GM12878 (cell line): ENCODE results near the gene KCNJ13. TPM values are rescaled to one million over a fixed set of nuclear protein-coding genes. Genes with fewer than 3 reads are reported as not detected.
"Not testable (repeated sequence)": the region's sequence is repeated elsewhere in the genome, so short reads cannot be mapped to it uniquely, and the experiment has no call there.

Experiments
- ATAC-seq: fragments of 200-7000 bp; cut with Tn5 transposase; 3 replicates; pipeline ENCODE4 v1.9.1; 2020; ENCODE audit warnings: mild to moderate bottlenecking, moderate library complexity
- BruUV-seq: library from RNA; stranded (reverse); fragments of 400-500 nt; replicated peaks from 2 replicates; lab custom pipeline; 2021; lab: Mats Ljungman, UMichigan
- CTCF ChIA-PET: fragments of 300-600 bp; sonication (Branson Sonifier 250); formaldehyde crosslinking; extraction: SDS; loops from one replicate; lab custom pipeline; 2021; ENCODE audit warnings: inconsistent platforms; lab: Yijun Ruan, JAX
- POLR2A ChIA-PET: fragments of 350-600 bp; formaldehyde crosslinking; extraction: SDS; loops from one replicate; lab custom pipeline; 2021; ENCODE audit warnings: inconsistent platforms; lab: Charles Lee
- RAD21 ChIA-PET: fragments of 300-600 bp; sonication (Branson Sonifier 250); formaldehyde crosslinking; loops from one replicate; lab custom pipeline; 2023; ENCODE audit warnings: antibody characterized with exemption; ENCODE audit not compliant: unreplicated experiment; lab: Charles Lee
- SMC1A ChIA-PET: fragments of 300-600 bp; sonication (Branson Sonifier 250); formaldehyde crosslinking; loops from one replicate; lab custom pipeline; 2023; ENCODE audit not compliant: unreplicated experiment, uncharacterized antibody; lab: Charles Lee
- DNase-seq: peaks from one replicate; pipeline ENCODE4 v3.0.0-alpha.2; 2011; ENCODE audit warnings: low read depth, low spot score
- FAIRE-seq: peaks from 3 replicates; lab custom pipeline; 2011; peaks lifted over from hg19 to GRCh38; lab: Jason Lieb, UNC
- H2AFZ ChIP-seq: 2 replicates; pipeline ENCODE4 v1.6.0; 2011; ENCODE audit warnings: low read depth, low read length, control low read depth; ENCODE audit not compliant: control insufficient read depth
- H3K27ac ChIP-seq: 2 replicates; pipeline ENCODE4 v1.5.1; 2011; ENCODE audit warnings: control low read depth; ENCODE audit not compliant: control insufficient read depth, insufficient read depth
- H3K27me3 ChIP-seq, 2 experiments: replicated peaks in 1 of 2; 2 replicates each; pipeline versions ENCODE4 v1.6.0 to v1.6.1; 2011; ENCODE audit warnings: low read length in 1 of 2; ENCODE audit not compliant: control insufficient read depth in 2 of 2, insufficient read depth in 2 of 2
- H3K36me3 ChIP-seq, 2 experiments: 2 replicates each; pipeline ENCODE4 v1.5.1; 2011; ENCODE audit warnings: low read length in 1 of 2; ENCODE audit not compliant: control insufficient read depth in 2 of 2, insufficient read depth in 2 of 2
- H3K4me1 ChIP-seq: 2 replicates; pipeline ENCODE4 v1.6.1; 2011; ENCODE audit warnings: mild to moderate bottlenecking, low read length, moderate library complexity, mixed read lengths; ENCODE audit not compliant: control insufficient read depth, insufficient read depth
- H3K4me2 ChIP-seq: 2 replicates; pipeline ENCODE4 v1.6.0; 2011; ENCODE audit warnings: control low read depth; ENCODE audit not compliant: control insufficient read depth, insufficient read depth
- H3K4me3 ChIP-seq: fragments of 200-600 bp; sonication (generic); 2 replicates; pipeline ENCODE4 v1.5.1; 2016
- H3K79me2 ChIP-seq: 2 replicates; pipeline ENCODE4 v1.6.0; 2011; ENCODE audit warnings: low read length; ENCODE audit not compliant: control insufficient read depth, insufficient read depth
- H3K9ac ChIP-seq: 2 replicates; pipeline ENCODE4 v1.8.0; 2011; ENCODE audit warnings: low read length, control low read depth, mixed read lengths; ENCODE audit not compliant: control insufficient read depth, insufficient read depth
- H3K9me3 ChIP-seq: replicated peaks from 3 replicates; pipeline ENCODE4 v1.5.1; 2011; ENCODE audit warnings: mild to moderate bottlenecking, low read length; ENCODE audit not compliant: control insufficient read depth, insufficient read depth
- H4K20me1 ChIP-seq: 2 replicates; pipeline ENCODE4 v1.6.0; 2011; ENCODE audit not compliant: control insufficient read depth, insufficient read depth
- ASH2L ChIP-seq: fragments of 300-600, 200-600 bp; sonication (generic); IDR thresholded peaks from 2 replicates; pipeline ENCODE4 v1.6.1; 2017; ENCODE audit warnings: low read depth, mild to moderate bottlenecking, borderline replicate concordance
- BACH1 ChIP-seq: fragments of 450-650 bp; IDR thresholded peaks from 2 replicates; pipeline ENCODE4 v1.6.1; 2017; ENCODE audit warnings: mild to moderate bottlenecking, borderline replicate concordance
- BCL11A ChIP-seq: IDR thresholded peaks from 2 replicates; pipeline ENCODE4 v1.6.1; 2011; ENCODE audit warnings: low read depth, low read length
- CBFB ChIP-seq: IDR thresholded peaks from 2 replicates; pipeline ENCODE4 v1.6.1; 2016; ENCODE audit warnings: antibody characterized with exemption, low read depth
- HDAC2 ChIP-seq: fragments of 200-600 bp; sonication (generic); IDR thresholded peaks from 2 replicates; pipeline ENCODE4 v1.6.1; 2017
- POU2F2 ChIP-seq: IDR thresholded peaks from 3 replicates; pipeline ENCODE4 v1.6.1; 2011; ENCODE audit warnings: low read depth, mild to moderate bottlenecking, low read length, borderline replicate concordance
- RB1 ChIP-seq: fragments of 450-650 bp; formaldehyde crosslinking; IDR thresholded peaks from 2 replicates; pipeline ENCODE4 v1.6.1; 2017; ENCODE audit warnings: mild to moderate bottlenecking, borderline replicate concordance
- SREBF1 ChIP-seq: IDR thresholded peaks from 2 replicates; pipeline ENCODE4 v1.6.1; 2012; ENCODE audit warnings: mild to moderate bottlenecking, low read length
- SREBF2 ChIP-seq: IDR thresholded peaks from 2 replicates; pipeline ENCODE4 v1.6.1; 2012; ENCODE audit warnings: mild to moderate bottlenecking, low read length
- TCF12 ChIP-seq: IDR thresholded peaks from 2 replicates; pipeline ENCODE4 v1.6.1; 2011; ENCODE audit warnings: low read depth, mild to moderate bottlenecking, low read length
- ZNF274 ChIP-seq: IDR thresholded peaks from one replicate; pipeline ENCODE4 v1.8.0; 2011; ENCODE audit not compliant: insufficient read length, insufficient read depth
- WGBS: methylation state at CpG from one replicate; pipeline ENCODE4 v1.1.6; 2016; ENCODE audit warnings: low lambda C conversion rate; ENCODE audit not compliant: insufficient replicate concordance, insufficient coverage; ENCODE audit errors: missing lambda C conversion rate; 5-methylcytosine and 5-hydroxymethylcytosine counted together
- in situ Hi-C: fragments of 300-500 bp; cut with MboI; formaldehyde crosslinking; loops from 9 replicates; pipeline ENCODE4 v1.14.3; 2018; ENCODE audit warnings: mixed read lengths
- intact Hi-C: fragments of 100-400 bp; cut with micrococcal nuclease; formaldehyde crosslinking; loops from one replicate; pipeline ENCODE4 v1.14.2; 2022; ENCODE audit not compliant: unreplicated experiment
- polyA plus RNA-seq, 11 experiments: library from polyadenylated mRNA; depleted of rRNA in 4 of 11; unstranded in 6 of 11; stranded (reverse) in 5 of 11; fragments of >200 nt; fragmentation: Nextera tagmentation in 4 of 11; fragmentation: Illumina TruSeq in 1 of 11; extraction: Ambion mirVana in 4 of 11; extraction: Trizol in 1 of 11; gene quantifications; 1 replicate in 1 of 11; 2 replicates in 10 of 11; pipeline versions ENCODE4 v1.2.1 to v1.2.3, GENCODE V29; 2011 to 2016; ENCODE audit warnings: inconsistent platforms in 2 of 11, missing spikeins in 2 of 11, low read depth in 1 of 11
- small RNA-seq: library from RNA; depleted of rRNA; stranded (forward); fragments of <200 nt; gene quantifications from one replicate; pipeline ENCODE3, GENCODE V24; 2014
- total RNA-seq, 4 experiments: library from RNA; depleted of rRNA in 3 of 4; stranded (reverse); fragments of >200 nt in 3 of 4; fragmentation: Illumina TruSeq in 1 of 4; extraction: Trizol in 1 of 4; gene quantifications; 2 replicates each; pipeline versions ENCODE4 v1.2.1 to v1.2.3, GENCODE V29; 2013 to 2021

Gene KCNJ13
- total and polyA plus RNA-seq, 10 of the 15 experiments (the other 5 are each of a cell fraction or from before 2014, with no cell fraction given), result 0.24 to 0.68 (median 0.29) TPM; not detected in 7

GRCh38 chr2:232721261-232721660 is 55.1 kb downstream of the KCNJ13 start:
- Histone ChIP-seq H3K4me2 (no peak overlapping the region), H2AFZ (no peak overlapping the region), H3K27ac (no peak overlapping the region), H3K4me3 (no peak overlapping the region), H4K20me1 (no peaks in the 10 kb centered on the region), H3K79me2 (peaks cover 25% of the 10 kb centered on the region), H3K27me3 (no peaks in the 10 kb centered on the region), H3K9me3 (peaks cover 3% of the 10 kb centered on the region; the same call in 2 of the 3 replicates), H3K36me3 (peaks cover 4 to 20% of the 10 kb centered on the region in 2 experiments), H3K9ac (no peak overlapping the region), H3K4me1 (no peaks in the 10 kb centered on the region; the same call in 1 of the 2 replicates)
- TF ChIP-seq ASH2L (no peak), POU2F2 (no peak), RB1 (no peak), TCF12 (no peak), CBFB (no peak), ZNF274 (no peak), SREBF2 (no peak), SREBF1 (no peak), BACH1 (no peak), BCL11A (no peak), HDAC2 (no peak)
- FAIRE-seq (no peak), DNase-seq (no peak), ATAC-seq (no peak)
- intact Hi-C loops (no loop called here), in situ Hi-C loops (no loop called here)
- 79% methylated on average over 2 of the region's 2 CpGs for WGBS
- ChIA-PET RAD21 (no interaction called here), SMC1A (no interaction called here), CTCF (no interaction called here), POLR2A (no interaction called here)
- no TSS peak for BruUV-seq

- in situ Hi-C loops, H3K4me2 ChIP-seq, H4K20me1 ChIP-seq, RAD21 ChIA-PET, H3K27ac ChIP-seq, H3K9ac ChIP-seq, DNase-seq, intact Hi-C loops, ATAC-seq, H3K4me3 ChIP-seq, H3K4me1 ChIP-seq, FAIRE-seq, H2AFZ ChIP-seq, H3K9me3 ChIP-seq, BruUV-seq, H3K27me3 ChIP-seq: not testable (repeated sequence)
- ChIA-PET POLR2A (interaction anchor here (0.7 kb wide), 1 partner anchor 989 kb away, joined by 3 read pairs; no protein-coding TSS in a partner anchor), SMC1A (interaction anchor here (1.1 kb wide), 1 partner anchor 20 kb away, joined by 5 read pairs; no protein-coding TSS in a partner anchor), CTCF (interaction anchor here (1.0 kb wide), 1 partner anchor 22 kb away, joined by 3 read pairs; no protein-coding TSS in a partner anchor)
- peaks cover 4 to 13% of the 10 kb centered on the region in 2 experiments for H3K36me3 ChIP-seq
- peaks cover 28% of the 10 kb centered on the region for H3K79me2 ChIP-seq
These were observed 56.3 kb downstream of the KCNJ13 start for GRCh38 chr2:232720056-232720455.

Small RNA genes within 50 kb of the gene (small RNA-seq; reads per million reads assigned to genes)
- not detected for gene RNU6-107P

Other genes with a start within 250 kb of the KCNJ13 start
- 0.05 TPM in 1 of 2 replicates, not detected in the other for gene CHRNG, start 236.9 kb downstream of the KCNJ13 start, total RNA-seq (2014; rRNA removed)
- not detected in 2 replicates for gene CHRNG, start 236.9 kb downstream of the KCNJ13 start, total RNA-seq (2014; rRNA removed; fragmentation: Illumina TruSeq; extraction: Trizol)
- not detected in 2 replicates for gene CHRNG, start 236.9 kb downstream of the KCNJ13 start, total RNA-seq (2021)
- not detected in 2 replicates for gene CHRNG, start 236.9 kb downstream of the KCNJ13 start, polyA plus RNA-seq (2011; rRNA removed)
- gene CHRNG, start 236.9 kb downstream of the KCNJ13 start, polyA plus RNA-seq (2014; fragmentation: Illumina TruSeq; extraction: Trizol), result not detected in 2 replicates
- not detected for gene CHRNG, start 236.9 kb downstream of the KCNJ13 start, polyA plus RNA-seq (2014; fragmentation: Nextera tagmentation; extraction: Ambion mirVana)
- gene CHRNG, start 236.9 kb downstream of the KCNJ13 start, polyA plus RNA-seq (2014; rRNA removed), result not detected in 2 replicates
- gene CHRNG, start 236.9 kb downstream of the KCNJ13 start, polyA plus RNA-seq (2016; fragmentation: Nextera tagmentation; extraction: Ambion mirVana), result under 1 TPM in 1 of 2 experiments, not detected in 1; 0.17 TPM
- 5.9 and 7.4 TPM in 2 replicates for gene TIGD1, start 226.0 kb downstream of the KCNJ13 start, total RNA-seq (2014; rRNA removed)
- 5.6 and 6.0 TPM in 2 replicates for gene TIGD1, start 226.0 kb downstream of the KCNJ13 start, total RNA-seq (2014; rRNA removed; fragmentation: Illumina TruSeq; extraction: Trizol)
- 4.6 and 5.3 TPM in 2 replicates for gene TIGD1, start 226.0 kb downstream of the KCNJ13 start, total RNA-seq (2021)
- 4.2 and 5.7 TPM in 2 replicates for gene TIGD1, start 226.0 kb downstream of the KCNJ13 start, polyA plus RNA-seq (2011; rRNA removed)
- 5.2 and 6.6 TPM in 2 replicates for gene TIGD1, start 226.0 kb downstream of the KCNJ13 start, polyA plus RNA-seq (2014; fragmentation: Illumina TruSeq; extraction: Trizol)
- gene TIGD1, start 226.0 kb downstream of the KCNJ13 start, polyA plus RNA-seq (2014; fragmentation: Nextera tagmentation; extraction: Ambion mirVana), result 1 to 10 TPM; 1.4 to 2.0 TPM
- gene TIGD1, start 226.0 kb downstream of the KCNJ13 start, polyA plus RNA-seq (2014; rRNA removed), result 5.6 and 5.9 TPM in 2 replicates
- gene TIGD1, start 226.0 kb downstream of the KCNJ13 start, polyA plus RNA-seq (2016; fragmentation: Nextera tagmentation; extraction: Ambion mirVana), result 1 to 10 TPM; 6.6 to 8.4 TPM
- 72.5 and 83.5 TPM in 2 replicates for gene EIF4E2, start 225.9 kb downstream of the KCNJ13 start, total RNA-seq (2014; rRNA removed)
- 103 and 130 TPM in 2 replicates for gene EIF4E2, start 225.9 kb downstream of the KCNJ13 start, total RNA-seq (2014; rRNA removed; fragmentation: Illumina TruSeq; extraction: Trizol)
- 73.2 and 73.3 TPM in 2 replicates for gene EIF4E2, start 225.9 kb downstream of the KCNJ13 start, total RNA-seq (2021)
- 49.2 and 56.1 TPM in 2 replicates for gene EIF4E2, start 225.9 kb downstream of the KCNJ13 start, polyA plus RNA-seq (2011; rRNA removed)
- gene EIF4E2, start 225.9 kb downstream of the KCNJ13 start, polyA plus RNA-seq (2014; fragmentation: Illumina TruSeq; extraction: Trizol), result 116 and 121 TPM in 2 replicates
- gene EIF4E2, start 225.9 kb downstream of the KCNJ13 start, polyA plus RNA-seq (2014; fragmentation: Nextera tagmentation; extraction: Ambion mirVana), result 100 to 1,000 TPM; 100 to 158 TPM
- gene EIF4E2, start 225.9 kb downstream of the KCNJ13 start, polyA plus RNA-seq (2014; rRNA removed), result 71.1 and 78.0 TPM in 2 replicates
- gene EIF4E2, start 225.9 kb downstream of the KCNJ13 start, polyA plus RNA-seq (2016; fragmentation: Nextera tagmentation; extraction: Ambion mirVana), result 100 to 1,000 TPM; 119 to 135 TPM
- not detected in 2 replicates for gene EFHD1, start 143.0 kb downstream of the KCNJ13 start, total RNA-seq (2014; rRNA removed)
- not detected in 2 replicates for gene EFHD1, start 143.0 kb downstream of the KCNJ13 start, total RNA-seq (2014; rRNA removed; fragmentation: Illumina TruSeq; extraction: Trizol)
- gene EFHD1, start 143.0 kb downstream of the KCNJ13 start, total RNA-seq (2021), result 0.19 TPM in 1 of 2 replicates, not detected in the other
- gene EFHD1, start 143.0 kb downstream of the KCNJ13 start, polyA plus RNA-seq (2011; rRNA removed), result not detected in 2 replicates
- 0.07 TPM in 1 of 2 replicates, not detected in the other for gene EFHD1, start 143.0 kb downstream of the KCNJ13 start, polyA plus RNA-seq (2014; fragmentation: Illumina TruSeq; extraction: Trizol)
- gene EFHD1, start 143.0 kb downstream of the KCNJ13 start, polyA plus RNA-seq (2014; fragmentation: Nextera tagmentation; extraction: Ambion mirVana), result not detected
- not detected in 2 replicates for gene EFHD1, start 143.0 kb downstream of the KCNJ13 start, polyA plus RNA-seq (2014; rRNA removed)
- gene EFHD1, start 143.0 kb downstream of the KCNJ13 start, polyA plus RNA-seq (2016; fragmentation: Nextera tagmentation; extraction: Ambion mirVana), result not detected
- 41.2 and 48.3 TPM in 2 replicates for gene GIGYF2, start 79.2 kb downstream of the KCNJ13 start, total RNA-seq (2014; rRNA removed)
- gene GIGYF2, start 79.2 kb downstream of the KCNJ13 start, total RNA-seq (2014; rRNA removed; fragmentation: Illumina TruSeq; extraction: Trizol), result 47.2 and 48.1 TPM in 2 replicates
- gene GIGYF2, start 79.2 kb downstream of the KCNJ13 start, total RNA-seq (2021), result 36.0 and 40.5 TPM in 2 replicates
- gene GIGYF2, start 79.2 kb downstream of the KCNJ13 start, polyA plus RNA-seq (2011; rRNA removed), result 38.5 and 46.0 TPM in 2 replicates
- 34.7 and 39.4 TPM in 2 replicates for gene GIGYF2, start 79.2 kb downstream of the KCNJ13 start, polyA plus RNA-seq (2014; fragmentation: Illumina TruSeq; extraction: Trizol)
- 10 to 100 TPM; 12.2 to 14.0 TPM for gene GIGYF2, start 79.2 kb downstream of the KCNJ13 start, polyA plus RNA-seq (2014; fragmentation: Nextera tagmentation; extraction: Ambion mirVana)
- 24.2 and 31.1 TPM in 2 replicates for gene GIGYF2, start 79.2 kb downstream of the KCNJ13 start, polyA plus RNA-seq (2014; rRNA removed)
- 10 to 100 TPM; 39.5 to 41.0 TPM for gene GIGYF2, start 79.2 kb downstream of the KCNJ13 start, polyA plus RNA-seq (2016; fragmentation: Nextera tagmentation; extraction: Ambion mirVana)
- gene SNORC, start 93.7 kb upstream of the KCNJ13 start, total RNA-seq (2014; rRNA removed), result 0.62 and 0.98 TPM in 2 replicates
- gene SNORC, start 93.7 kb upstream of the KCNJ13 start, total RNA-seq (2014; rRNA removed; fragmentation: Illumina TruSeq; extraction: Trizol), result 0.04 and 0.09 TPM in 2 replicates
- gene SNORC, start 93.7 kb upstream of the KCNJ13 start, total RNA-seq (2021), result 0.64 and 0.72 TPM in 2 replicates
- 0.17 and 0.27 TPM in 2 replicates for gene SNORC, start 93.7 kb upstream of the KCNJ13 start, polyA plus RNA-seq (2011; rRNA removed)
- 0.07 TPM in 1 of 2 replicates, not detected in the other for gene SNORC, start 93.7 kb upstream of the KCNJ13 start, polyA plus RNA-seq (2014; fragmentation: Illumina TruSeq; extraction: Trizol)
- not detected for gene SNORC, start 93.7 kb upstream of the KCNJ13 start, polyA plus RNA-seq (2014; fragmentation: Nextera tagmentation; extraction: Ambion mirVana)
- 0.74 and 0.91 TPM in 2 replicates for gene SNORC, start 93.7 kb upstream of the KCNJ13 start, polyA plus RNA-seq (2014; rRNA removed)
- not detected for gene SNORC, start 93.7 kb upstream of the KCNJ13 start, polyA plus RNA-seq (2016; fragmentation: Nextera tagmentation; extraction: Ambion mirVana)
- gene NGEF, start 236.7 kb upstream of the KCNJ13 start, total RNA-seq (2014; rRNA removed), result not detected in 2 replicates
- gene NGEF, start 236.7 kb upstream of the KCNJ13 start, total RNA-seq (2014; rRNA removed; fragmentation: Illumina TruSeq; extraction: Trizol), result not detected in 2 replicates
- not detected in 2 replicates for gene NGEF, start 236.7 kb upstream of the KCNJ13 start, total RNA-seq (2021)
- 0.12 TPM in 2 replicates for gene NGEF, start 236.7 kb upstream of the KCNJ13 start, polyA plus RNA-seq (2011; rRNA removed)
- not detected in 2 replicates for gene NGEF, start 236.7 kb upstream of the KCNJ13 start, polyA plus RNA-seq (2014; fragmentation: Illumina TruSeq; extraction: Trizol)
- not detected for gene NGEF, start 236.7 kb upstream of the KCNJ13 start, polyA plus RNA-seq (2014; fragmentation: Nextera tagmentation; extraction: Ambion mirVana)
- gene NGEF, start 236.7 kb upstream of the KCNJ13 start, polyA plus RNA-seq (2014; rRNA removed), result not detected in 2 replicates
- gene NGEF, start 236.7 kb upstream of the KCNJ13 start, polyA plus RNA-seq (2016; fragmentation: Nextera tagmentation; extraction: Ambion mirVana), result not detected